Breast epithelium (tissue), 4 donors: ENCODE data around the gene MCAM. TPM values are rescaled to one million over a fixed set of nuclear protein-coding genes. Genes with fewer than 3 reads are reported as not detected.

Source experiments
- DNase-seq, 2 donors: peaks; one replicate each; pipeline ENCODE4 v3.0.0-alpha.2; 2019; ENCODE audit warnings: low spot score in 2 of 2
- H3K27ac ChIP-seq, 2 donors: fragments of 200-600 bp; sonication (generic) in 1 of 2; one replicate each; pipeline ENCODE4 v1.5.1; 2016 to 2019; ENCODE audit warnings: mild to moderate bottlenecking in 1 of 2
- H3K27me3 ChIP-seq, 2 donors: fragments of 200-600 bp; sonication (generic) in 1 of 2; one replicate each; pipeline versions ENCODE4 v1.5.1 to v1.6.0; 2017 to 2019; ENCODE audit warnings: control low read depth in 1 of 2, mild to moderate bottlenecking in 1 of 2
- H3K36me3 ChIP-seq: fragments of 200-600 bp; one replicate; pipeline ENCODE4 v1.5.1; 2019
- H3K4me1 ChIP-seq, 2 donors: fragments of 200-600 bp; sonication (generic); one replicate each; pipeline ENCODE4 v1.5.1; 2016 to 2019; ENCODE audit warnings: control low read depth in 1 of 2
- H3K4me3 ChIP-seq, 3 donors: fragments of 200-600 bp; sonication (generic); 1 replicate in 2 of 3; 2 replicates in 1 of 3; pipeline ENCODE4 v1.5.1; 2016 to 2019; ENCODE audit warnings: mild to moderate bottlenecking in 3 of 3, moderate library complexity in 2 of 3
- H3K9me3 ChIP-seq, 2 donors: fragments of 200-600 bp; sonication (generic) in 1 of 2; one replicate each; pipeline ENCODE4 v1.5.1; 2016 to 2019; ENCODE audit warnings: control low read depth in 1 of 2
- POLR2A ChIP-seq: fragments of 450-650 bp; IDR thresholded peaks from one replicate; pipeline ENCODE4 v1.6.1; 2016; ENCODE audit warnings: antibody characterized with exemption, mild to moderate bottlenecking, moderate library complexity
- POLR2AphosphoS5 ChIP-seq, 3 donors: sonication (generic); formaldehyde crosslinking; IDR thresholded peaks; one replicate each; pipeline ENCODE4 v1.6.1; 2017; ENCODE audit warnings: antibody characterized with exemption in 3 of 3
- intact Hi-C: fragments of 100-400 bp; cut with DNase I; formaldehyde crosslinking; loops from one replicate; pipeline ENCODE4 v1.15.1; 2023; ENCODE audit warnings: low total_unique reads
- total RNA-seq, 3 donors: library from RNA; depleted of rRNA; stranded (reverse); fragments of >200 nt; gene quantifications; one replicate each; pipeline ENCODE4 v1.1.0, GENCODE V29; 2016
- TF ChIP-seq, protein P1 (sequence below), 3 donors: fragments of 450-650 bp; IDR thresholded peaks; one replicate each; pipeline ENCODE4 v1.5.1; 2016 to 2017; ENCODE audit warnings: antibody characterized with exemption in 3 of 3, mild to moderate bottlenecking in 3 of 3, moderate library complexity in 3 of 3

MCAM gene
- total RNA-seq, 3 donors from 2014 or later: 170 to 1,725 (median 408) TPM

DNA sequence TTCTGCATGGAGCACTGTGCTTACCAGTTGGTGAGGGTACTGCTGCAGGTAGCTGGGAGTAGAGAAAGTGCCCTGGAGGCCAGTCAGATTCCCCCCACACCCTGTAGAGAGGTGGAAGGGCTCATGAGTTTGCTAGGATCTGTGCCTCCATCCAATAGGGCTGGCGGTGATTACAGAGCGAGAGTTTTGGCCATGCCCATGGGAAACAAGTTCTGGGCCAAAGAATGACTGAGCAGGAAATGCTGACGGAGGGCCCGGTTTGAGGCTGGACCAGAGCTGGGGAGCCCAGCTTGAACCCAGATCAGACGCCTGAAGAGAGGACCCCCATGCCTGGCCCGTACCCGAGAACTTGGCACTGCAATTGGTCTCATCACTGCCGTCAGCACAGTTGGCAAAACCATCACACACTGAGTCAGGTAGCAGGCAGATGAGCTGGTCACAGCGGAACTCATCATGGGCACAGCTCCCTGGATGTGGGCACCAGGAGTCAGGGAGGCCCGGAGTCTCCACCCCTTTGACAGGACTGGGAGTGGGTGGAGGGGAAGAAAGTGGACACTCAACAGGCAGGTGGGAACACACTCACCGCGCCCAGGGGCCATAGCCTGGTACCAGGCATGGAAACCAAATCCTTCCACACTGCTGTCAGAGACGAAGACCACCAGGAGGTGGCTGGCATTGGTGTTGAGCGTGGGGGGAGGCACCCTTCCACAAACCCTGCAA, 27.5 kb upstream of the MCAM start:
- peaks cover 0 to 7% of the 10 kb centered on the region in 2 donors for H3K4me1 ChIP-seq
- no peak overlapping the region for H3K27ac ChIP-seq
- TF ChIP-seq POLR2A (no peak), POLR2AphosphoS5 (IDR thresholded peaks at IDR 0.05) (no peak)
- TF ChIP-seq, protein P1, sequence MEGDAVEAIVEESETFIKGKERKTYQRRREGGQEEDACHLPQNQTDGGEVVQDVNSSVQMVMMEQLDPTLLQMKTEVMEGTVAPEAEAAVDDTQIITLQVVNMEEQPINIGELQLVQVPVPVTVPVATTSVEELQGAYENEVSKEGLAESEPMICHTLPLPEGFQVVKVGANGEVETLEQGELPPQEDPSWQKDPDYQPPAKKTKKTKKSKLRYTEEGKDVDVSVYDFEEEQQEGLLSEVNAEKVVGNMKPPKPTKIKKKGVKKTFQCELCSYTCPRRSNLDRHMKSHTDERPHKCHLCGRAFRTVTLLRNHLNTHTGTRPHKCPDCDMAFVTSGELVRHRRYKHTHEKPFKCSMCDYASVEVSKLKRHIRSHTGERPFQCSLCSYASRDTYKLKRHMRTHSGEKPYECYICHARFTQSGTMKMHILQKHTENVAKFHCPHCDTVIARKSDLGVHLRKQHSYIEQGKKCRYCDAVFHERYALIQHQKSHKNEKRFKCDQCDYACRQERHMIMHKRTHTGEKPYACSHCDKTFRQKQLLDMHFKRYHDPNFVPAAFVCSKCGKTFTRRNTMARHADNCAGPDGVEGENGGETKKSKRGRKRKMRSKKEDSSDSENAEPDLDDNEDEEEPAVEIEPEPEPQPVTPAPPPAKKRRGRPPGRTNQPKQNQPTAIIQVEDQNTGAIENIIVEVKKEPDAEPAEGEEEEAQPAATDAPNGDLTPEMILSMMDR (IDR thresholded peaks at IDR 0.05): no peak
- no peak for DNase-seq
- peaks cover 0 to 2% of the 10 kb centered on the region in 2 donors for H3K27me3 ChIP-seq
- H3K36me3 ChIP-seq: no peaks in the 10 kb centered on the region
- intact Hi-C loops: no loop called here
- H3K4me3 ChIP-seq: no peak overlapping the region
- no peaks in the 10 kb centered on the region for H3K9me3 ChIP-seq

DNA sequence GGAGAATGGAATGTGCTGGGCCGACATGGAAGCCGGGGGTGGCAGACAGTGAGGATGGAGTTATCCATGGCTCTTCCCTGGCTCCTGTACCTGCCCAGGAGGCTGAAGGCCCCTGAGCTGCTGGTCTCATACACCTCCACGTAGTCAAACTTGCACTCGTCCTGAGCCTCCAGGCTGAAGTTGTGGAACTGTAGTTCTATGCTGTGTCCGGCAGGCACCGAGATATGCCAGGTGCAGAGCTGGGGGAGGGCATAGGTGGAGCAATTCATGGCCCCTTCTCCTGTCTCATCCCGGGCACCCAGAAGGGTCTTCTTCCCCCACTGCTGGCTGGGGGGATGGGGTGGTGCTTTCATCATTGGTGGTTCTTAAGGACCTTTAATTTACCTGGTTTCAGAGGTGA, 26.8 kb upstream of the MCAM start:
- DNase-seq: no peak
- no peak overlapping the region for H3K4me3 ChIP-seq
- H3K27me3 ChIP-seq: peaks cover 0 to 2% of the 10 kb centered on the region in 2 donors
- no peaks in the 10 kb centered on the region for H3K36me3 ChIP-seq
- intact Hi-C loops: no loop called here
- no peak for TF ChIP-seq POLR2A
- TF ChIP-seq, protein P1 (IDR thresholded peaks at IDR 0.05): no peak
- TF ChIP-seq POLR2AphosphoS5 (IDR thresholded peaks at IDR 0.05): no peak
- H3K27ac ChIP-seq: no peak overlapping the region
- peaks cover 0 to 7% of the 10 kb centered on the region in 2 donors for H3K4me1 ChIP-seq
- no peaks in the 10 kb centered on the region for H3K9me3 ChIP-seq

DNA sequence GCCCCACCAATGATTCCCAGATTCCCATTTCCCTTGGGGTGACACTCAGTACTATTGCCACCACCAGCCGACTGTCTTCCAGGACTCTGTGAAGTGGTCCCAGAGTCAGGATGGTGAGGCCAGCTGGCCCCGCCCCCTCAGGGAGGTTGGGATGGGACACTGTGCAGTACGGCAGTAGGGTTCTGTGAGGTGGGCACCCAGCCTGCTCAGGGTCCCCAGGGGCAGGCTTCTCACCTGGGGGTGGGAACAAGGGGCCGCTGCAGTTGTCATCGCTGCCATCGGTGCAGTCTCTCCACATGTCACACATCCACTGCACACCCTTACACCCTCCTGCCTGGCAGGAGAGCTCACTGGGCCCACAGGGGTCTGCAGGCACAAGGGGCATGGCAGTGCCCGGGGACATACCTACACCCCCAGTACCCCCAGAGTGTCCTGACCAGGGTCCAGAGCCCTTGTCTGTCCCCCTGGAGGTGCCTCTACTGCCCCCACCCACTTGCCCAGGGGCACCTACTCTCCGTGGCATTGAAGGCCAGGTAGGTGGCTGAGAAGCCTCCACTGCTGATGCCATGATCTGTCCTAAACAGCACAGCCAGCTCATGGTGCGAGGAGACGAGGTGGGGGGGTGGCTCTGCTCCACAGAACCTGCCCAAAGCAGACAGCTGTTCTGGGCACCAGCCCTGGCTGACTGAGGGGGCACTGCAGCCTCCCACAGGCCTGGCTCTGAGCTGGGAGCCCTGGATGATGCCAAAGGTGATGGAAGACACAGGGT, 25.6 kb upstream of the MCAM start:
- Histone ChIP-seq H3K9me3 (no peaks in the 10 kb centered on the region), H3K4me1 (peaks cover 0 to 7% of the 10 kb centered on the region in 2 donors), H3K4me3 (no peak overlapping the region), H3K36me3 (no peaks in the 10 kb centered on the region), H3K27me3 (peaks cover 0 to 2% of the 10 kb centered on the region in 2 donors), H3K27ac (no peak overlapping the region)
- no peak for DNase-seq
- intact Hi-C loops: no loop called here
- TF ChIP-seq POLR2A: no peak
- TF ChIP-seq, protein P1 (IDR thresholded peaks at IDR 0.05): no peak
- no peak for TF ChIP-seq POLR2AphosphoS5 (IDR thresholded peaks at IDR 0.05)

DNA sequence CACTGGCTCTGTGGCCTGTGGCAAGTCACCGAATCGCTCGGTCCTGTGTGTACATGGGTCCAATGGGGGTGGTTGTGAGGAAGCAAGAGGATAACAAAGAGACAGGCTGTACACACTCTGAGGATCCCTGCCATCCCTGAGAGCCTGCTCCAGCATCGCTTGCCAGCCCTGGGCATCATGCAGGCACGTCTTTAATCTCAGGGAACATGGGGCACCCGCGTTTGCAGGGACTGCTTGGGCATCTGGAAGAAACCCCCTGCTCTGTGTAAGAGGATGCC, 25.0 kb upstream of the MCAM start:
- Histone ChIP-seq H3K27ac (no peak overlapping the region), H3K4me3 (no peak overlapping the region), H3K27me3 (peaks cover 0 to 2% of the 10 kb centered on the region in 2 donors), H3K9me3 (no peaks in the 10 kb centered on the region), H3K36me3 (no peaks in the 10 kb centered on the region), H3K4me1 (peaks cover 0 to 7% of the 10 kb centered on the region in 2 donors)
- intact Hi-C loops: no loop called here
- no peak for DNase-seq
- no peak for TF ChIP-seq POLR2A
- TF ChIP-seq, protein P1 (IDR thresholded peaks at IDR 0.05): no peak
- no peak for TF ChIP-seq POLR2AphosphoS5 (IDR thresholded peaks at IDR 0.05)
